ENCODE data around the gene KLHL25. TPM values are rescaled to one million over a fixed set of nuclear protein-coding genes. Genes with fewer than 3 reads are reported as not detected.

KLHL25 gene
- total and polyA plus RNA-seq, 7 donors, result 3.0 to 9.0 (median 5.7) TPM

GRCh38 chr15:85795337-85796305 lies 896 bp upstream of the KLHL25 start:
- peaks cover 0 to 24% (median 18%) of the 10 kb centered on the region in 4 donors for H3K4me1 ChIP-seq
- WGBS, 2 donors, result 22 to 51% methylated on average over 15 of the region's 15 CpGs
- no peaks in the 10 kb centered on the region for H3K36me3 ChIP-seq
- H3K4me3 ChIP-seq, result peak overlapping the region; percentile 69 to 94 (median 78)
- H3K27me3 ChIP-seq, result no peaks in the 10 kb centered on the region
- intact Hi-C loops (cut with DNase I), result loop anchor here (2.0 kb wide), 1 partner anchor 45 kb away; no protein-coding TSS in a partner anchor
- TF ChIP-seq POLR2AphosphoS5 (IDR thresholded peaks at IDR 0.05) (no peak), CTCF (IDR thresholded peaks at IDR 0.05) (no peak), POLR2A (IDR thresholded peaks at IDR 0.05) (no peak), EP300 (IDR thresholded peaks at IDR 0.05) (no peak)
- no peaks in the 10 kb centered on the region for H3K9me3 ChIP-seq
- peak; percentile 39 for DNase-seq
- H3K27ac ChIP-seq, result peak overlapping the region; percentile 84 to 95 (median 89)

- WGBS, 2 donors, result 1 to 3% methylated on average over 56 of the region's 56 CpGs
- Histone ChIP-seq H3K4me3 (peak overlapping the region; percentile 69 to 94 (median 78)), H3K9me3 (no peaks in the 10 kb centered on the region), H3K36me3 (no peaks in the 10 kb centered on the region), H3K27ac (peak overlapping the region; percentile 84 to 95 (median 89)), H3K27me3 (no peaks in the 10 kb centered on the region), H3K4me1 (peaks cover 0 to 24% (median 18%) of the 10 kb centered on the region in 4 donors)
- TF ChIP-seq EP300 (IDR thresholded peaks at IDR 0.05) (no peak), CTCF (IDR thresholded peaks at IDR 0.05) (no peak), POLR2AphosphoS5 (IDR thresholded peaks at IDR 0.05) (no peak), POLR2A (IDR thresholded peaks at IDR 0.05) (no peak)
- DNase-seq, result no peak
- intact Hi-C loops (cut with DNase I), result loop anchor here (2.0 to 5.0 kb wide), 3 partner anchors 38 to 67 kb away; no protein-coding TSS in a partner anchor
Measured at GRCh38 chr15:85793641-85794597, 806 bp downstream of the KLHL25 start.

DNA sequence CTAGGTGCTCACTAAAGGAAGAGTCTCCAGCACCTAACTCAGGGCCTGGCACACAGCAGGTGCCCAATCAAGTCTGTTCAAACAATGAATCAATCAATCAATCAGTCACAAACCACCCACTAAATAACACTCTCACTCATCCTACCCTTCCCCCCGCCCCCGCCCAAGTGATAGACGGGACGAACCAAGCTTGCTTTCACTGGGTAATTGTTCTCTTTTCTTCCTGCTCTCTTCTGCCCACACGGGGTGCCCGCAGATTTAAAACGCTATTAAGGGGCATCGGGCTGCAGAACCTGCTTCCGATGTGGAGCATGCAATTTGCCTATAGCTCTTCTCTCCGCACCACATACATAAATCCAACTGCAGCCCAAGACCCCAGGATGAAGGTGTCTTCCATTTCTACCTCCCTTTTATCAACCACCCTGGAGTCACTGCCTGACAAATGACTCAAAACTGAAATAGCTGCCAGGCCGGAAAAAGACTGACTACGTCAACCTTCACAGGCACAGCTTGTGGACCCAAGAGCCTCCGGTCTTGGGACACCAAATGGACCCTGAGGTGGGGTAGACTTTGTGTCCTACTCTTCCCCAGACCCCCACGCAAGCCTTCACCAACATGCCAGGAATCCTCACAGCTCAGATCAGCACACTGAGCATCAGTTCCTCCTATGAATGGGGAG lies 1.7 kb downstream of the KLHL25 start:
- DNase-seq, result no peak
- WGBS, 2 donors, result 70 to 76% methylated on average over 14 of the region's 14 CpGs
- peaks cover 0 to 24% (median 18%) of the 10 kb centered on the region in 4 donors for H3K4me1 ChIP-seq
- H3K9me3 ChIP-seq, result no peaks in the 10 kb centered on the region
- intact Hi-C loops (cut with DNase I), result loop anchor here (5.0 kb wide), 2 partner anchors 39 to 66 kb away; no protein-coding TSS in a partner anchor
- no peaks in the 10 kb centered on the region for H3K27me3 ChIP-seq
- no peak for TF ChIP-seq CTCF (IDR thresholded peaks at IDR 0.05)
- no peak for TF ChIP-seq POLR2A (IDR thresholded peaks at IDR 0.05)
- TF ChIP-seq POLR2AphosphoS5 (IDR thresholded peaks at IDR 0.05), result no peak
- TF ChIP-seq EP300 (IDR thresholded peaks at IDR 0.05), result no peak
- H3K36me3 ChIP-seq, result no peaks in the 10 kb centered on the region
- peak overlapping the region in 3 of 4 donors; percentile 69 to 94 (median 78) for H3K4me3 ChIP-seq
- no peak overlapping the region for H3K27ac ChIP-seq

Data from sigmoid colon (tissue), 7 donors.